Endothelial cell of umbilical vein (primary cell): Measurements from ENCODE around the gene DESI1. TPM values are rescaled to one million over a fixed set of nuclear protein-coding genes. Genes with fewer than 3 reads are reported as not detected.

Experiments used
- BruUV-seq: library from RNA; stranded (reverse); fragments of 400-500 nt; replicated peaks from 2 replicates; lab custom pipeline; 2021; lab: Mats Ljungman, UMichigan
- CTCF ChIA-PET: fragments of 300-600, 350-600 bp; sonication (Branson Sonifier 250); formaldehyde crosslinking; loops from one replicate; lab custom pipeline; 2021; ENCODE audit warnings: antibody characterized with exemption, inconsistent platforms; lab: Charles Lee
- POLR2A ChIA-PET: fragments of 300-600, 350-600 bp; sonication (Branson Sonifier 250); formaldehyde crosslinking; loops from one replicate; lab custom pipeline; 2021; ENCODE audit warnings: antibody characterized with exemption, inconsistent platforms; lab: Charles Lee
- DNase-seq: peaks from one replicate; pipeline ENCODE4 v3.0.0-alpha.2; 2011; ENCODE audit warnings: low read depth, low spot score
- FAIRE-seq: peaks from 2 replicates; lab custom pipeline; 2011; peaks lifted over from hg19 to GRCh38; lab: Jason Lieb, UNC
- H2AFZ ChIP-seq: 2 replicates; pipeline ENCODE4 v1.6.0; 2012; ENCODE audit warnings: low read depth, low read length, control low read depth, inconsistent platforms
- H3K27ac ChIP-seq: 2 replicates; pipeline ENCODE4 v1.5.1; 2011; ENCODE audit warnings: low read depth, mild to moderate bottlenecking, control low read depth, low read length, moderate library complexity; ENCODE audit not compliant: insufficient read depth
- H3K27me3 ChIP-seq, 2 experiments: 2 replicates each; pipeline versions ENCODE4 v1.6.0 to v1.6.1; 2011; ENCODE audit warnings: low read length in 2 of 2, mixed read lengths in 1 of 2; ENCODE audit not compliant: control insufficient read depth in 2 of 2, insufficient read depth in 2 of 2
- H3K36me3 ChIP-seq, 2 experiments: 2 replicates in 1 of 2; 3 replicates in 1 of 2; pipeline ENCODE4 v1.5.1; 2011; ENCODE audit warnings: low read length in 2 of 2, mild to moderate bottlenecking in 1 of 2, moderate library complexity in 1 of 2; ENCODE audit not compliant: control insufficient read depth in 2 of 2, insufficient read depth in 2 of 2; ENCODE audit errors: extremely low read depth in 1 of 2
- H3K4me1 ChIP-seq: 3 replicates; pipeline ENCODE4 v1.5.1; 2011; ENCODE audit warnings: mild to moderate bottlenecking, low read length; ENCODE audit not compliant: control insufficient read depth, insufficient read depth; ENCODE audit errors: extremely low read depth
- H3K4me2 ChIP-seq: 2 replicates; pipeline ENCODE4 v1.6.1; 2011; ENCODE audit warnings: low read length, control low read depth, mixed read lengths; ENCODE audit not compliant: insufficient read depth
- H3K4me3 ChIP-seq, 3 experiments: fragments of 200-600 bp in 1 of 3; sonication (generic), shearing (Covaris generic) in 1 of 3; replicated peaks in 1 of 3; 2 replicates each; pipeline ENCODE4 v1.5.1; 2011 to 2016; ENCODE audit warnings: control low read depth in 3 of 3, low read length in 3 of 3, mild to moderate bottlenecking in 2 of 3, inconsistent platforms in 1 of 3, low read depth in 1 of 3, moderate library complexity in 1 of 3; ENCODE audit not compliant: insufficient read depth in 1 of 3
- H3K79me2 ChIP-seq: 2 replicates; pipeline ENCODE4 v1.6.0; 2012; ENCODE audit warnings: low read length, inconsistent platforms; ENCODE audit not compliant: control insufficient read depth, insufficient read depth
- H3K9ac ChIP-seq: replicated peaks from 2 replicates; pipeline ENCODE3; 2011; ENCODE audit warnings: low read length, control low read depth; ENCODE audit not compliant: insufficient read depth; ENCODE audit errors: extremely low read depth
- H3K9me1 ChIP-seq: replicated peaks from 3 replicates; pipeline ENCODE4 v1.6.0; 2011; ENCODE audit warnings: mild to moderate bottlenecking, low read length; ENCODE audit not compliant: control insufficient read depth, insufficient read depth; ENCODE audit errors: extremely low read depth
- H3K9me3 ChIP-seq: replicated peaks from 2 replicates; pipeline ENCODE4 v1.5.1; 2012; ENCODE audit warnings: low read length, inconsistent platforms; ENCODE audit not compliant: control insufficient read depth, insufficient read depth
- H4K20me1 ChIP-seq: replicated peaks from 2 replicates; pipeline ENCODE3; 2011; ENCODE audit warnings: mild to moderate bottlenecking, low read length; ENCODE audit not compliant: control insufficient read depth, insufficient read depth; ENCODE audit errors: extremely low read depth
- EZH2 ChIP-seq: IDR thresholded peaks from 2 replicates; pipeline ENCODE4 v1.6.1; 2012; ENCODE audit warnings: borderline replicate concordance, low read depth, mild to moderate bottlenecking, moderate library complexity, low read length, inconsistent platforms; ENCODE audit not compliant: severe bottlenecking
- FOS ChIP-seq: IDR thresholded peaks from 2 replicates; pipeline ENCODE4 v1.6.1; 2011; ENCODE audit warnings: mild to moderate bottlenecking, low read length, moderate library complexity, borderline replicate concordance; ENCODE audit not compliant: insufficient read depth
- GATA2 ChIP-seq: IDR thresholded peaks from 2 replicates; pipeline ENCODE4 v1.7.0; 2011; ENCODE audit warnings: low read depth, mild to moderate bottlenecking, moderate library complexity, mixed read lengths, low read length; ENCODE audit not compliant: insufficient read length, insufficient read depth
- JUN ChIP-seq: IDR thresholded peaks from 2 replicates; pipeline ENCODE4 v1.6.1; 2011; ENCODE audit warnings: borderline replicate concordance, low read depth; ENCODE audit not compliant: insufficient read length, insufficient read depth
- MYC ChIP-seq: IDR thresholded peaks from one replicate; pipeline ENCODE4 v1.6.1; 2011; ENCODE audit warnings: mild to moderate bottlenecking, low read depth, low read length
- POLR2A ChIP-seq: IDR thresholded peaks from 2 replicates; pipeline ENCODE4 v1.6.1; 2012; ENCODE audit warnings: low read depth, mild to moderate bottlenecking, control low read depth, low read length
- POLR2AphosphoS5 ChIP-seq: IDR thresholded peaks from 2 replicates; pipeline ENCODE4 v1.6.1; 2012; ENCODE audit warnings: low read depth, mild to moderate bottlenecking, control low read depth, low read length, moderate library complexity; ENCODE audit not compliant: insufficient read depth
- dilution Hi-C: fragments of 300-500 bp; cut with MboI; formaldehyde crosslinking; loops from one replicate; pipeline ENCODE4 v1.15.0; 2019; ENCODE audit warnings: low sequenced_read_pairs; ENCODE audit not compliant: extremely low pct_ligation_motif_present
- intact Hi-C: fragments of 100-400 bp; cut with micrococcal nuclease; formaldehyde crosslinking; loops from one replicate; pipeline ENCODE4 v1.10.0; 2022
- polyA plus RNA-seq, 4 experiments: library from polyadenylated mRNA; depleted of rRNA in 3 of 4; stranded (reverse) in 3 of 4; unstranded in 1 of 4; fragments of >200 nt; gene quantifications; 2 replicates each; pipeline versions ENCODE4 v1.2.1 to v1.2.3, GENCODE V29; 2011 to 2012; ENCODE audit warnings: missing spikeins in 1 of 4
- total RNA-seq: library from RNA; stranded (reverse); gene quantifications from 2 replicates; pipeline ENCODE4 v1.2.3, GENCODE V29; 2021
- TF ChIP-seq, protein P1 (sequence below): IDR thresholded peaks from 2 replicates; pipeline ENCODE4 v1.6.1; 2011; ENCODE audit not compliant: insufficient read depth, insufficient read length
- TF ChIP-seq, protein P2 (sequence below), 2 donors: IDR thresholded peaks; 1 replicate in 1 of 2; 2 replicates in 1 of 2; pipeline ENCODE4 v1.5.1; 2011; ENCODE audit warnings: low read length in 2 of 2, mild to moderate bottlenecking in 2 of 2, moderate library complexity in 2 of 2, control low read depth in 1 of 2, inconsistent platforms in 1 of 2, low read depth in 1 of 2; ENCODE audit not compliant: insufficient read depth in 1 of 2; ENCODE audit errors: extremely low read depth in 1 of 2

Gene DESI1
- total and polyA plus RNA-seq, 2 donors (not counting 3 experiments of a cell fraction or from before 2014, with no cell fraction given), result 36.8 to 59.1 TPM

DNA sequence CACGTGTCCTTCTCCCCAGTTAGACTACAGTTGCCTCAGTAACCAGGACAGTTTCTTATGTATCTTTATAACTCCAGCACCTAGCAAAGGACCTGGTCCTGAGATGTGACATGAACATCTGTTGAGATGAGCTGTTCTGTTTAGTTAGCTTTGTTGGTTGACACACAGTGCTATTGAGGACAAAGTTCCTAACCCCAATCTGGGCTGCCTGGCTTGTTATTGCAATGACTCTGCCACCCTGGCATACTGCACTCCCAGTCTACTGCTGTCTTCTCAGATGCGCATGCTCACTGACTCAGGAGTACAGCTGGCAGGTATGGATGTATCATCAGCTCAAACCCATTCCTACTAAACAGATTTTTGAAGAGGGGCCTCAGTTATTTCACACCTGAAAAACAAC is 7.4 kb downstream of the DESI1 start:
- dilution Hi-C loops, result no loop called here
- no TSS peak for BruUV-seq
- H3K9me1 ChIP-seq, result no peaks in the 10 kb centered on the region
- no peak overlapping the region for H3K27ac ChIP-seq
- H3K27me3 ChIP-seq, result no peaks in the 10 kb centered on the region
- H3K79me2 ChIP-seq, result peaks cover 46% of the 10 kb centered on the region
- H3K4me3 ChIP-seq, result no peak overlapping the region
- peaks cover 3% of the 10 kb centered on the region for H3K4me1 ChIP-seq
- no peaks in the 10 kb centered on the region for H3K36me3 ChIP-seq
- ChIA-PET POLR2A (no interaction called here), CTCF (no interaction called here)
- DNase-seq (no peak), FAIRE-seq (no peak)
- no peaks in the 10 kb centered on the region for H3K9me3 ChIP-seq
- H3K4me2 ChIP-seq, result no peak overlapping the region
- no peaks in the 10 kb centered on the region for H4K20me1 ChIP-seq
- no peak overlapping the region for H2AFZ ChIP-seq
- no peak overlapping the region for H3K9ac ChIP-seq
- intact Hi-C loops, result no loop called here
- TF ChIP-seq, protein P1, sequence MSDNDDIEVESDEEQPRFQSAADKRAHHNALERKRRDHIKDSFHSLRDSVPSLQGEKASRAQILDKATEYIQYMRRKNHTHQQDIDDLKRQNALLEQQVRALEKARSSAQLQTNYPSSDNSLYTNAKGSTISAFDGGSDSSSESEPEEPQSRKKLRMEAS, result no peak
- TF ChIP-seq FOS, result no peak
- no peak for TF ChIP-seq JUN
- no peak for TF ChIP-seq EZH2
- no peak for TF ChIP-seq MYC
- no peak for TF ChIP-seq POLR2AphosphoS5
- TF ChIP-seq, protein P2, sequence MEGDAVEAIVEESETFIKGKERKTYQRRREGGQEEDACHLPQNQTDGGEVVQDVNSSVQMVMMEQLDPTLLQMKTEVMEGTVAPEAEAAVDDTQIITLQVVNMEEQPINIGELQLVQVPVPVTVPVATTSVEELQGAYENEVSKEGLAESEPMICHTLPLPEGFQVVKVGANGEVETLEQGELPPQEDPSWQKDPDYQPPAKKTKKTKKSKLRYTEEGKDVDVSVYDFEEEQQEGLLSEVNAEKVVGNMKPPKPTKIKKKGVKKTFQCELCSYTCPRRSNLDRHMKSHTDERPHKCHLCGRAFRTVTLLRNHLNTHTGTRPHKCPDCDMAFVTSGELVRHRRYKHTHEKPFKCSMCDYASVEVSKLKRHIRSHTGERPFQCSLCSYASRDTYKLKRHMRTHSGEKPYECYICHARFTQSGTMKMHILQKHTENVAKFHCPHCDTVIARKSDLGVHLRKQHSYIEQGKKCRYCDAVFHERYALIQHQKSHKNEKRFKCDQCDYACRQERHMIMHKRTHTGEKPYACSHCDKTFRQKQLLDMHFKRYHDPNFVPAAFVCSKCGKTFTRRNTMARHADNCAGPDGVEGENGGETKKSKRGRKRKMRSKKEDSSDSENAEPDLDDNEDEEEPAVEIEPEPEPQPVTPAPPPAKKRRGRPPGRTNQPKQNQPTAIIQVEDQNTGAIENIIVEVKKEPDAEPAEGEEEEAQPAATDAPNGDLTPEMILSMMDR (IDR thresholded peaks at IDR 0.05; ENCODE audit: extremely low read depth in 1 of 2, insufficient read depth in 1 of 2, low read depth in 1 of 2, low read length in 2 of 2), result no peak
- no peak for TF ChIP-seq POLR2A
- no peak for TF ChIP-seq GATA2
